ENCODE measurements around the gene PLEKHH2. TPM values are rescaled to one million over a fixed set of nuclear protein-coding genes. Genes with fewer than 3 reads are reported as not detected.

Gene PLEKHH2
- total RNA-seq, 1 donor from 2014 or later = 1.8 TPM

- TF ChIP-seq CTCF (IDR thresholded peaks at IDR 0.05; ENCODE audit: insufficient read depth, low read length, severe bottlenecking) = no peak
- H3K27me3 ChIP-seq (ENCODE audit: control insufficient read depth, insufficient read depth, low read length) = no peaks in the 10 kb centered on the region
- DNase-seq (ENCODE audit: low read depth) (no peak), FAIRE-seq (no peak)
- H3K36me3 ChIP-seq (ENCODE audit: control insufficient read depth, insufficient read depth, low read length) = no peaks in the 10 kb centered on the region
- no peak overlapping the region for H3K4me3 ChIP-seq (ENCODE audit: low read depth, low read length)
These were observed 126.0 kb downstream of the PLEKHH2 start for GRCh38 chr2:43763091-43763490.

GRCh38 chr2:43764086-43764705 is 127.1 kb downstream of the PLEKHH2 start:
- no peak for FAIRE-seq

GRCh38 chr2:43766006-43766405 is 128.9 kb downstream of the PLEKHH2 start:
- Histone ChIP-seq H3K27me3 (ENCODE audit: control insufficient read depth, insufficient read depth, low read length) (no peaks in the 10 kb centered on the region), H3K36me3 (ENCODE audit: control insufficient read depth, insufficient read depth, low read length) (no peaks in the 10 kb centered on the region), H3K4me3 (ENCODE audit: low read depth, low read length) (no peak overlapping the region)
- FAIRE-seq (no peak), DNase-seq (ENCODE audit: low read depth) (peak; percentile 72)
- TF ChIP-seq CTCF (IDR thresholded peaks at IDR 0.05; ENCODE audit: insufficient read depth, low read length, severe bottlenecking) = no peak

More at GRCh38 chr2:43764086-43764705, 127.1 kb downstream of the PLEKHH2 start:
- DNase-seq (ENCODE audit: low read depth) = no peak
- Histone ChIP-seq H3K36me3 (ENCODE audit: control insufficient read depth, insufficient read depth, low read length) (no peaks in the 10 kb centered on the region), H3K27me3 (ENCODE audit: control insufficient read depth, insufficient read depth, low read length) (no peaks in the 10 kb centered on the region), H3K4me3 (ENCODE audit: low read depth, low read length) (no peak overlapping the region)
- TF ChIP-seq CTCF (IDR thresholded peaks at IDR 0.05; ENCODE audit: insufficient read depth, low read length, severe bottlenecking) = no peak

- peak within 1 kb of the TSS; percentile 60 for H3K4me3 ChIP-seq (ENCODE audit: low read depth, low read length)
- no peak for TF ChIP-seq CTCF (IDR thresholded peaks at IDR 0.05; ENCODE audit: insufficient read depth, low read length, severe bottlenecking)
- DNase-seq (ENCODE audit: low read depth) (peak; percentile 90), FAIRE-seq (no peak)
- H3K36me3 ChIP-seq (ENCODE audit: control insufficient read depth, insufficient read depth, low read length) = peaks cover 1% of the 10 kb centered on the region
- no peaks in the 10 kb centered on the region for H3K27me3 ChIP-seq (ENCODE audit: control insufficient read depth, insufficient read depth, low read length)
These were observed 137.0 kb downstream of the PLEKHH2 start, which contains the start of gene DYNC2LI1 for GRCh38 chr2:43773876-43774613. DYNC2LI1 (plus strand) TSS chr2:43774039; CDS start chr2:43774139, 100 bp downstream.

GRCh38 chr2:43774617-43775016 is 137.6 kb downstream of the PLEKHH2 start:
- Histone ChIP-seq H3K36me3 (ENCODE audit: control insufficient read depth, insufficient read depth, low read length) (peaks cover 1% of the 10 kb centered on the region), H3K27me3 (ENCODE audit: control insufficient read depth, insufficient read depth, low read length) (no peaks in the 10 kb centered on the region), H3K4me3 (ENCODE audit: low read depth, low read length) (peak overlapping the region; percentile 60)
- no peak for TF ChIP-seq CTCF (IDR thresholded peaks at IDR 0.05; ENCODE audit: insufficient read depth, low read length, severe bottlenecking)
- DNase-seq (ENCODE audit: low read depth) (peak; percentile 13), FAIRE-seq (no peak)

All from bronchial epithelial cell (primary cell).